K562 (cell line): ENCODE measurements around the gene C1QTNF2. TPM values are rescaled to one million over a fixed set of nuclear protein-coding genes. Genes with fewer than 3 reads are reported as not detected.
A peak's percentile ranks its signal among the peaks of the same experiment; 100 is the strongest.

Source experiments
- ATF7 ChIP-seq: fragments of 450-650 bp; IDR thresholded peaks from 2 replicates; pipeline ENCODE4 v1.7.1; 2014; ENCODE audit warnings: mild to moderate bottlenecking, moderate library complexity
- DIDO1 ChIP-seq: fragments of 450-650 bp; IDR thresholded peaks from 2 replicates; pipeline ENCODE4 v1.6.1; 2016; ENCODE audit warnings: low read depth, missing biosample characterization, missing genetic modification characterization
- ETV6 ChIP-seq, 3 experiments: fragments of 150-350 bp in 1 of 3; sonication (generic) in 1 of 3; formaldehyde crosslinking in 1 of 3; IDR thresholded peaks; 2 replicates each; pipeline versions ENCODE4 v1.6.1 to v1.8.0; 2014 to 2022; ENCODE audit warnings: borderline replicate concordance in 2 of 3, low read depth in 2 of 3, antibody characterized with exemption in 1 of 3, low read length in 1 of 3, mild to moderate bottlenecking in 1 of 3, missing genetic modification reagents in 1 of 3
- GABPA ChIP-seq: fragments of 200-800 bp; sonication (Bioruptor generic); conservative IDR thresholded peaks from 2 replicates; pipeline ENCODE4 v1.6.1; 2016; ENCODE audit warnings: low read depth, missing genetic modification characterization, missing compliant biosample characterization
- GATA2 ChIP-seq: sonication (generic); formaldehyde crosslinking; IDR thresholded peaks from 2 replicates; pipeline ENCODE4 v1.4.0; 2020; ENCODE audit warnings: mild to moderate bottlenecking, missing genetic modification reagents
- IRF2 ChIP-seq: sonication (generic); formaldehyde crosslinking; IDR thresholded peaks from 2 replicates; pipeline ENCODE4 v1.8.1; 2022; ENCODE audit warnings: mild to moderate bottlenecking, missing genetic modification reagents
- JUN ChIP-seq, 2 experiments: sonication (generic) in 1 of 2; formaldehyde crosslinking in 1 of 2; IDR thresholded peaks; 2 replicates each; pipeline versions ENCODE4 v1.6.1 to v1.8.0; 2012 to 2022; ENCODE audit warnings: borderline replicate concordance in 2 of 2, mild to moderate bottlenecking in 2 of 2, improper control_type of control experiment in 1 of 2, low read depth in 1 of 2, low read length in 1 of 2, missing genetic modification reagents in 1 of 2
- MAFG ChIP-seq: fragments of 450-650 bp; conservative IDR thresholded peaks from 2 replicates; pipeline ENCODE4 v1.6.1; 2016; ENCODE audit warnings: missing genetic modification characterization, missing compliant biosample characterization
- NCOA1 ChIP-seq: fragments of 450-650 bp; IDR thresholded peaks from 2 replicates; pipeline ENCODE4 v1.6.1; 2016; ENCODE audit warnings: low read depth
- NFIX ChIP-seq: fragments of 250-450 bp; sonication (Bioruptor Pico); IDR thresholded peaks from 2 replicates; pipeline ENCODE4 v1.4.0; 2020; ENCODE audit warnings: low read depth, mild to moderate bottlenecking, moderate library complexity
- PRMT5 ChIP-seq: sonication (generic); formaldehyde crosslinking; IDR thresholded peaks from 2 replicates; pipeline ENCODE4 v1.5.0; 2020; ENCODE audit warnings: missing genetic modification reagents
- PURB ChIP-seq: sonication (generic); formaldehyde crosslinking; IDR thresholded peaks from 2 replicates; pipeline ENCODE4 v1.9.0; 2021; ENCODE audit warnings: low read depth, mild to moderate bottlenecking, missing genetic modification reagents
- RFX1 ChIP-seq: fragments of 450-650 bp; IDR thresholded peaks from 2 replicates; pipeline ENCODE4 v1.6.1; 2016; ENCODE audit warnings: mild to moderate bottlenecking, moderate library complexity
- SETDB1 ChIP-seq: IDR thresholded peaks from one replicate; pipeline ENCODE4 v1.6.1; 2012; ENCODE audit warnings: low read length, control low read depth, inconsistent platforms
- SFPQ ChIP-seq: fragments of 200-400 bp; formaldehyde crosslinking; IDR thresholded peaks from 2 replicates; pipeline ENCODE4 v1.6.1; 2017; ENCODE audit warnings: mild to moderate bottlenecking, low read depth, low read length, moderate library complexity
- SP2 ChIP-seq: IDR thresholded peaks from 2 replicates; pipeline ENCODE4 v1.6.1; 2011; ENCODE audit warnings: mild to moderate bottlenecking, low read depth, low read length, moderate library complexity; ENCODE audit not compliant: poor library complexity, severe bottlenecking; ENCODE audit errors: extremely low read depth
- SRSF3 ChIP-seq: fragments of 200-400 bp; formaldehyde crosslinking; IDR thresholded peaks from 2 replicates; pipeline ENCODE4 v1.6.1; 2016; ENCODE audit warnings: mild to moderate bottlenecking, low read length, moderate library complexity; ENCODE audit not compliant: insufficient read depth
- SRSF9 ChIP-seq: fragments of 200-400 bp; formaldehyde crosslinking; IDR thresholded peaks from 2 replicates; pipeline ENCODE4 v1.6.1; 2017; ENCODE audit warnings: low read depth, low read length, borderline replicate concordance
- TAL1 ChIP-seq: fragments of 450-650 bp; IDR thresholded peaks from 2 replicates; pipeline ENCODE4 v1.6.1; 2016; ENCODE audit warnings: mild to moderate bottlenecking
- TARDBP ChIP-seq: fragments of 450-650 bp; IDR thresholded peaks from 2 replicates; pipeline ENCODE4 v1.6.1; 2016
- TBL1XR1 ChIP-seq, 2 experiments: IDR thresholded peaks; 2 replicates each; pipeline ENCODE4 v1.6.1; 2012; ENCODE audit warnings: improper control_type of control experiment in 2 of 2, low read length in 2 of 2, mild to moderate bottlenecking in 1 of 2
- ZBTB33 ChIP-seq: sonication (generic); formaldehyde crosslinking; IDR thresholded peaks from 2 replicates; pipeline ENCODE4 v1.8.1; 2023; ENCODE audit warnings: mild to moderate bottlenecking, missing genetic modification reagents
- ZNF133 ChIP-seq: fragments of 250-450 bp; sonication (Bioruptor Pico); IDR thresholded peaks from 2 replicates; pipeline ENCODE4 v1.4.0; 2020; ENCODE audit warnings: mild to moderate bottlenecking
- ZNF347 ChIP-seq: fragments of 450-650 bp; formaldehyde crosslinking; IDR thresholded peaks from 2 replicates; pipeline ENCODE4 v1.4.0; 2020; ENCODE audit warnings: low read depth, mild to moderate bottlenecking, moderate library complexity
- ZNF551 ChIP-seq: fragments of 250-450 bp; sonication (Bioruptor Pico); IDR thresholded peaks from 2 replicates; pipeline ENCODE4 v1.5.0; 2021; ENCODE audit warnings: mild to moderate bottlenecking, moderate library complexity
- ZNF584 ChIP-seq: fragments of 200-800 bp; sonication (Bioruptor generic); IDR thresholded peaks from 2 replicates; pipeline ENCODE4 v1.6.1; 2016; ENCODE audit warnings: low read depth, mild to moderate bottlenecking, missing genetic modification characterization, missing compliant biosample characterization
- ZNF586 ChIP-seq: fragments of 450-650 bp; formaldehyde crosslinking; conservative IDR thresholded peaks from 2 replicates; pipeline ENCODE4 v1.4.0; 2020; ENCODE audit warnings: mild to moderate bottlenecking, moderate library complexity
- ZNF830 ChIP-seq: fragments of 250-450 bp; sonication (Bioruptor Pico); IDR thresholded peaks from 2 replicates; pipeline ENCODE4 v1.5.0; 2021; ENCODE audit warnings: mild to moderate bottlenecking
- polyA plus RNA-seq, 8 experiments: library from polyadenylated mRNA; depleted of rRNA in 4 of 8; stranded (reverse) in 5 of 8; unstranded in 3 of 8; fragments of >200 nt; fragmentation: Nextera tagmentation in 2 of 8; fragmentation: Illumina TruSeq in 1 of 8; extraction: Ambion mirVana in 2 of 8; extraction: Trizol in 1 of 8; gene quantifications; 2 replicates each; pipeline versions ENCODE4 v1.2.1 to v1.2.3, GENCODE V29; 2011 to 2014; ENCODE audit warnings: inconsistent platforms in 1 of 8, missing spikeins in 1 of 8
- total RNA-seq, 7 experiments: library from RNA; depleted of rRNA in 6 of 7; stranded (reverse); fragments of >200 nt in 6 of 7; fragmentation: Illumina TruSeq in 2 of 7; extraction: Trizol in 2 of 7; gene quantifications; 2 replicates each; pipeline versions ENCODE4 v1.2.1 to v1.2.3, GENCODE V29; 2011 to 2021; ENCODE audit warnings: low replicate concordance in 1 of 7

The C1QTNF2 gene
- total and polyA plus RNA-seq, 9 of the 15 experiments (the other 6 are each of a cell fraction or from before 2014, with no cell fraction given): not detected

GRCh38 chr5:160378330-160378729, 7.9 kb upstream of the C1QTNF2 start (continued):
- TF ChIP-seq ETV6 (IDR thresholded peaks at IDR 0.05; ENCODE audit: borderline replicate concordance in 1 of 2, low read depth in 2 of 2, low read length in 1 of 2): no peak
- no peak for TF ChIP-seq ETV6 (CRISPR knock-in tag; IDR thresholded peaks at IDR 0.05; ENCODE audit: borderline replicate concordance)
- TF ChIP-seq DIDO1 (tag): no peak
- TF ChIP-seq SP2: no peak
- TF ChIP-seq TARDBP: no peak
- 0 out of 2 replicates have a peak, but pooled peaks have one; percentile 5 for TF ChIP-seq RFX1
- no peak for TF ChIP-seq ZNF551 (CRISPR knock-in tag)
- no peak for TF ChIP-seq ZNF584 (CRISPR knock-in tag)
- TF ChIP-seq NFIX (CRISPR knock-in tag): no peak
- TF ChIP-seq GABPA (tag): no peak
- no peak for TF ChIP-seq PRMT5 (CRISPR knock-in tag)
- TF ChIP-seq IRF2 (CRISPR knock-in tag): no peak
- TF ChIP-seq PURB (CRISPR knock-in tag): no peak
- TF ChIP-seq MAFG (tag): no peak
- TF ChIP-seq NCOA1: no peak
- TF ChIP-seq TAL1: peak; percentile 85
- no peak for TF ChIP-seq SFPQ
- TF ChIP-seq ZNF133: no peak
- TF ChIP-seq SRSF9: no peak
- no peak for TF ChIP-seq SRSF3
- no peak for TF ChIP-seq ZNF586 (CRISPR knock-in tag)
- TF ChIP-seq ATF7: no peak
- TF ChIP-seq JUN (IDR thresholded peaks at IDR 0.05; ENCODE audit: borderline replicate concordance, low read depth, low read length): no peak
- TF ChIP-seq JUN (CRISPR knock-in tag; IDR thresholded peaks at IDR 0.05; ENCODE audit: borderline replicate concordance): no peak
- no peak; the same call in 1 of the 2 replicates for TF ChIP-seq GATA2 (CRISPR knock-in tag)
- TF ChIP-seq ZNF830: no peak
- no peak for TF ChIP-seq TBL1XR1 (IDR thresholded peaks at IDR 0.05; ENCODE audit: low read length in 2 of 2)
- TF ChIP-seq SETDB1: no peak
- TF ChIP-seq ZBTB33 (CRISPR knock-in tag): no peak
- no peak for TF ChIP-seq ZNF347 (CRISPR knock-in tag)
